Stimulated activated CD4-positive, alpha-beta T cell treated with anti-CD3 and anti-CD28 coated beads, Interleukin-15, amount 100 ng/mL, for 48 hours (primary cell): ENCODE data around the gene MAP3K1.
"Not testable (repeated sequence)": the region's sequence is repeated elsewhere in the genome, so short reads cannot be mapped to it uniquely, and the experiment has no call there.

ENCODE experiments used
- DNase-seq, 2 donors: peaks; one replicate each; pipeline ENCODE4 v3.0.0-alpha.2; 2020; ENCODE audit warnings: low read depth in 2 of 2

The MAP3K1 gene

GRCh38 chr5:56814963-56815657 lies at the start of gene MAP3K1:
TSS of gene MAP3K1 (plus strand) at chr5:56815549. CDS start at chr5:56815574, 25 bp downstream.
- peak; percentile 46 to 68 for DNase-seq

GRCh38 chr5:56766926-56767325 lies 48.4 kb upstream of the MAP3K1 start:
- DNase-seq: no peak

DNA sequence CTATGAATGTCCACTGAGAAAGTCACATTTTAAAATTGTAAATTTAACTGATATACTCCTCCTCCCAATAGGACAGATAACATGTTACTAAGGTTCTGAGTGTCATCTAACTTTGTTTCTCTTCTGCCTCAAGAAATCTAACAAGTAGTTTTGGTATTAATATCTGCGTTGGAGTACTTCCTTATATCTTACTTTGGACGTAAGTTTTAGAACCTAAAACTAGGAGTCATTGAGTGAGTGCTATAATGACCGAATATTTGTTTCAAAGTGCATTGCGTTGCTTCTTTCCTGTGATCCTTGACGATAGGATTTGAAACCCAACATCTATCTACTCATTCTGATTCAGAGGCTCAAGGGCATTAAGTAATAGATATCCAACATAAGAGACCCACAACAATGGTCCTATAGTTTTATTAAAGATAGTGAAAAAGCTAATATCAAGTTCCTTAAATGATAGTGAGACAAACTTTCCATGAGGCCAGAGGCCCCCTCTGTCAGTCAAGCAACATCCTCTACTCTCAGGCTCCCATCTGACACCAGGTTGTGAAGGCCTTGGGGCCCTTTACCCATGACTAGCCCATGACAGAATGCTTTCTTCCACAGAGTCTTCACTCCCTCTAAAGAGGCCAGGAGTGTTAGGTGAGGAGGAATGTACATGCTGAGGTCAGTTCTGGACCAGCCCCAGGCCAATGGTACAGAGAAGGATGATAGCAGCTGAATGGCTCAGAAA lies 45.3 kb upstream of the MAP3K1 start:
- DNase-seq: no peak

GRCh38 chr5:56772767-56773166 lies 42.6 kb upstream of the MAP3K1 start:
- DNase-seq: no peak

- no peak for DNase-seq
These were observed 40.4 kb upstream of the MAP3K1 start for GRCh38 chr5:56774957-56775356.

DNA sequence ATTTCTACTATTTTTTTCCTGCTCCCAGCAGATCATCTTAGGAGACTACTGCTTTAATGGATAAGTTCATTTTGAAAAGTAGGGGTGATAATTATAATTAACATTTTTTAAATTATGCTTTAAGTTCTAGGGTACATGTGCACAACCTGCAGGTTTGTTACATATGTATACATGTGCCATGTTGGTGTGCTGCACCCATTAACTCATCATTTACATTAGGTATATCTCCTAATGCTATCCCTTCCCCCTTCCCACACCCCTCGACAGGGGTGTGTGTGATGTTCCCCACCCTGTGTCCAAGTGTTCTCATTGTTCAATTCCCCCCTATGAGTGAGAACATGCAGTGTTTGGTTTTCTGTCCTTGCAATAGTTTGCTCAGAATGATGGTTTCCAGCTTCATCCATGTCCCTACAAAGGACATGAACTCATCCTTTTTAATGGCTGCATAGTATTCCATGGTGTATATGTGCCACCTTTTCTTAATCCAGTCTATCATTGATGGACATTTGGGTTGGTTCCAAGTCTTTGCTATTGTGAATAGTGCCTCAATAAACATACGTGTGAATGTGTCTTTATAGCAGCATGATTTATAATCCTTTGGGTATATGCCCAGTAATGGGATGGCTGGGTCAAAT lies 39.0 kb upstream of the MAP3K1 start:
- not testable (repeated sequence) for DNase-seq

DNA sequence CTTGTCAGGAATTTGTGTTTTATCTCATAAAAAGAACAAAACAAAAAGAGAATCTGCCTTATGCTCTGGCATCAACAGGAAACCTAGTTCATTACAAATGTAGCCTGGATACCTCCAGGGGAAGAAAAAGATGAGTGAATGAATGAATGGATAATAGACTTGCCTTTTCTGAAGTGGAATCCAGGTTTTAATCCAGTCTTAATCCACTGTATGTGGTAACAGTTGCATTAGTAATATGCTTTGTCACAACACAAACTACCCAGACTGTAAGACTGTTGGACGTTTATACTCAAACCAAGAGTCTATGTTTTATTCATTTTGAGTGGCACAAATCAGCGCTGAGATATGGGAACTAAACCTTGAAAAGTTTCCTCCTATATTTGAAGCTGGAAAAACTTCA lies 32.1 kb upstream of the MAP3K1 start:
- DNase-seq: no peak

DNA sequence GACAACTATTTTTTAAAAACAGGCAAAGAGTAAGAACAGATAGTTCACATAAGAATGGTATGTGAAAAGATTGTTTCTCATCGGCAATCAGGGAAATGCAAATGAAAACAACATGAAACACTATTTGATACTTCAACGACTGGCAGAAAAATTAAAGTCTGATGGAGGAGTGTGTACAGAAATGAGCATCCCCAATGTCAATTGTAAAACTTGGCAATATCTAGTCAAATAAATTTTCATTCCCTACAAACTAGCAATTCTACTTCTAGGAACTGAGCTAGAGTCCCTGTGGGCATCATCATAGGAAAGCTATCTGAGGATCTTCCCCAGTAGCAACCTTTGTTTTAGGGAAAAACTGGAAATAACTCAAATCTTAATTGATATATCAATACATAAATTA lies 29.0 kb upstream of the MAP3K1 start:
- no peak for DNase-seq

DNA sequence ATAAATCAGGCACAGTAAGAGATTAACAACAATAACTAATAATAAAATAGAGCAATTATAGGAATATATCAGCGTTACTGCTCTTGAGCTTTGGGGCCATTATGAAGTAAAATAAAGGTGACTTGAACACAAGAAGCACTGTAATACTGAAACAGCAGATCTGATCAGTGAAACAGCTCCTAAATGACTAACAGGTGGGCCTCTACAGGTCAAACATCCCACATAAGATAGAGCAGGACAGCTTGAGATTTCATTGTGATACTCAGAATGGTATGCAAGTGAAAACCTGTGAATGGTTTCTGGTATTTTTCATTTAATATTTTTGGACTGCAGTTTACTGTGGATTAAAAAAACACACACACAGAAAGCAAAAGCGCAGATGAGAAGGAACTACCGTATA lies 24.0 kb upstream of the MAP3K1 start:
- DNase-seq: no peak

DNA sequence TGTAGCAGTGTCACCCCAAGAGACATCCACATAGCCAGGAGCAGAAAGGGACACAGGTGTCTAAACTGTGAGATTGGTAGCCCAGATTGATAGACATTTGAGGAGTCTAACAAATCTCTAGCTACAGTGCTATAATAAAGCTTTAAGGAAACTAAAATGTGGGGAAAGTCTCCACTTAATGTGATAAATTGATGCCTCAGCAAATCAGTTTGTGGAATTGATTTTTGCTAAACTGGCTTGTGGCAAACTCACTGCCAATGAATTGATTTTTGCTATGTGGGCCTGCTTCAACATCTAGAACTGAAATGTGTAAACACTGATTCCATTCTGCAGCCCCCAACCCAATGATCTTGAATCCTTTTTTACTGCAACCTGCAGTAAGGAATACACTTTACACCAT lies 16.8 kb upstream of the MAP3K1 start:
- no peak for DNase-seq

DNA sequence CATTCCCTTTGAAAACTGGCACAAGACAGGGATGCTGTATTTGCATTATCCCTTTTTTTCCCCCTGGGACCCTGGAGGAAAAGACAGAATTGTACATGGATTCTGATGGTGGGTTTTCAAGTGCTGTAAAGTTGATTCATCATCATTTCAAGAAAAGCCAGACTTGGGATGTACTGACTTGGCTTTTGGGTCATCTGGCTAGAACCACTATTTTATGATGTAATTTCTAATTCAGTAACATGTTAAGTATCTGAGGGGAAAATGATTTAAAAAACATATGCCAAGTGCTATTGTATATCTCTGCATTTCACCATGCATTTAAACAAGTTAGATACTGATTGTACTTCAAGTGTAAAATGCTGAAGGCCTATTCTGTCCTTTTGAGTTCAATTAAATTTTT lies 15.2 kb upstream of the MAP3K1 start:
- no peak for DNase-seq

DNA sequence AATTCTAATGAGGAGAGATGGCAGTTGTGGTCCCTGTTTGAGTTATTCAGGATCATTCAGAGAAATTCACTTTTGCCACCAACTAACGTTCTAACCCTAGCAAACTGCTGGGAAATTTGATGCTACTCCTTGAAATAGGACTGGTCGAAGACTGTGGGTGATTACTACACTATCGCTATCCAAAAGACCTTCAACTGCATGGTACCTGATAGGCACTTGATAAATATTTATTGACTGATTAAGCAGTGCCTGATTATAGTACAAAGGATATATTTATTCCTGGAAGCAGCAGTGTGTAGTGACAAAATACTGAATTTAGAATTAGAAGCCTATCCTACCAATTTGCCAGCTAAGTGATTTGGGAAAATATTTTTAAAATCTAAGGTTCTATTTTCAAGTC lies 14.1 kb upstream of the MAP3K1 start:
- no peak for DNase-seq

DNA sequence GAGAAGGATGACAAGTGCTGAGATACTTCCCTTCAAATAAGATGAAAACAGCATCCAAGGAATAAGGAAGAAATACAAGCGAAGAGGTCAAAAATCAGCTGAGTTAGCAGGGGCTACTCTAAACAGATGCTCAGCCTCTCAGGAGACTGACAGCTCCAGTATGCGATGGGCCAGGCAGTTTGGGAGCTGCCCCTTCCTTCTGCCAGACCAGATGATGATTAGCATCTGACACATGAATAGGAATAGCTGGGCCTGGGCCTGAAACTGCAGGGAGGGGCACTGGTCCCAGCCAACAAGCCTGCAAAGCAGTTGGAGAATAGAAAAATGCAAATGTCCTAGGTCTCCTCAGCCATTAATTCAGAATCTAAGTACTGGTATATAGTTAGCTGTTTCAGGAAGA lies 13.1 kb upstream of the MAP3K1 start:
- no peak for DNase-seq

- no peak for DNase-seq
These were observed 12.3 kb upstream of the MAP3K1 start for GRCh38 chr5:56803025-56803424.

GRCh38 chr5:56803894-56804293 lies 11.5 kb upstream of the MAP3K1 start:
- DNase-seq: no peak

DNA sequence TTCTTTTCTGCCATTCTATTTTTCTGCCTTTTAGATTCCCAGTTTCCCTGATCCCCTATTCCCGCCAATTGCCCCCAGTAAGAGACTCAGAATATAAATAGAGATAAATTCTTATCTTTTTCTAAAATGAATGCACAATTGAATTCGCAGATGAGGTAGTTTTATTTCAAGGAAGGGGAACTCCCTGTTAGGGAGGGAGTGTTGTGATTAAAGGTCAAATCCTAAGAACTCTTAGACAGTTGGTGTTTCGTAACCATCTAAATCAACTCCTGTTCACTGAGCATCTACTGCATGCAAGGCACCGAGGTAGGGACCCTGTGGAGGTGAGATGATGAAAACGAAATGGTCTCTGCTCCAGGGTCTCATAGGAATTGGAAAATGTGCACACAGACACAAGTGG lies 7.7 kb upstream of the MAP3K1 start:
- DNase-seq: no peak

DNA sequence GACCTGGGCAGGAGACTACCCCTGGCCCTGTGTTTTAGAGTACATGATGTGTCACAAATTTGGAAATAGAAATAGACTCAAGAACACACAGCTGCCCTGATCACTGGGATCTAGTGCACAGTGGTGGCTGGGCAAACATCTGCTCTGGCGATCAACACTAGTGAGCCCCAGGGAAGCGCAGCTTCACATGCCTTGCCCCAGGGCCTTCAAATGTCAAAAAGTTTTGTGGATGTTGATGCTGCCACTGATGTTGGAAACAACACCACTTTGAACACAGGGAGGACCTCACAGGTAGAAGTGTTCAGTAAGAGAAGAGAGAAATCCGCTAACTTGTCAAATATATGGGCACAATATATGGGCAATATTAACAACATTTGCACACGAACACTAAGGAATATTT lies 7.1 kb upstream of the MAP3K1 start:
- DNase-seq: no peak

DNA sequence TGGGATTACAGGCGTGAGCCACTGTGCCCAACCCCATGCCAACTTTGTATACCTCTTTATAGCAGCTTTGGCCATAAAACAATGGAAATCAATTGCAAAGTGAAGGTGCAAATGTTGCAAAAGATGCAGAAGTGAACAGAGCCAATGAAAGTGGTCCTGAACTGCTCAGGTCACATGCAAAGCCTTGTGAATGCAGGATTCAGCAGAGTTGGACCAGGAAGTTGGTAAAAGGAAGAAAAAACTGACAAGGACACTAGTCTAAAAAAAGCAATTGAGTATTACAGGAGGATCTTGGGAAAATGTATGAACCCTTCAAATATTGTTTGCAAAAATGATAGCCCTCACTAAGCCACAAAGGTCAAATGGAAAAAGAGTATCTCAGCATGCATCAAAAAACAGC lies 4.5 kb upstream of the MAP3K1 start:
- DNase-seq: no peak

- DNase-seq: no peak
These were observed 3.2 kb upstream of the MAP3K1 start for GRCh38 chr5:56812110-56812509.

DNA sequence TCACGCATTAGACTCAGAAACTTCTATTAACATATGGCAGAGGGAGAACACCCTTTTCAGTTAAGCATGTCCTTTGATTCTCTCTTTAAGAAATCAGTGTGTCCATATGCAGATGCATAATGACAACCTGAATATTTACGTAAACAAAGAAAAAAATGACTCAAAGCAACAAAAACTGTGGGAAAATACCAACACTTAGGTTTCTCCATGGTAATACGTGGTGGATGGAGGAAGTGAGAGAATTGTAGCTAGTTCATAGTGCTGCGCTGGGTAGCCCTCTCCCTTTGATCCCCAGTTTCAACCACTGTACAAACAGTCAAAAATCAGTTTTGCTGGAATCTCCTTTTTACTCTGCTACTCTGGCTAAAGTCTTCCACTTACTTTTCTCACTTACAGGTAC lies 2.0 kb upstream of the MAP3K1 start:
- no peak for DNase-seq

- DNase-seq: no peak
These were observed 887 bp upstream of the MAP3K1 start for GRCh38 chr5:56814361-56814962.

GRCh38 chr5:56815658-56816545 lies 553 bp downstream of the MAP3K1 start:
- no peak for DNase-seq
